GM10847 (cell line): ENCODE data around the gene SPN.

ENCODE experiments used
- POLR2A ChIP-seq: IDR thresholded peaks from 2 replicates; pipeline ENCODE4 v1.6.1; 2011; ENCODE audit not compliant: insufficient read length; ENCODE audit errors: extremely low read depth

SPN gene, protein sequence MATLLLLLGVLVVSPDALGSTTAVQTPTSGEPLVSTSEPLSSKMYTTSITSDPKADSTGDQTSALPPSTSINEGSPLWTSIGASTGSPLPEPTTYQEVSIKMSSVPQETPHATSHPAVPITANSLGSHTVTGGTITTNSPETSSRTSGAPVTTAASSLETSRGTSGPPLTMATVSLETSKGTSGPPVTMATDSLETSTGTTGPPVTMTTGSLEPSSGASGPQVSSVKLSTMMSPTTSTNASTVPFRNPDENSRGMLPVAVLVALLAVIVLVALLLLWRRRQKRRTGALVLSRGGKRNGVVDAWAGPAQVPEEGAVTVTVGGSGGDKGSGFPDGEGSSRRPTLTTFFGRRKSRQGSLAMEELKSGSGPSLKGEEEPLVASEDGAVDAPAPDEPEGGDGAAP

DNA sequence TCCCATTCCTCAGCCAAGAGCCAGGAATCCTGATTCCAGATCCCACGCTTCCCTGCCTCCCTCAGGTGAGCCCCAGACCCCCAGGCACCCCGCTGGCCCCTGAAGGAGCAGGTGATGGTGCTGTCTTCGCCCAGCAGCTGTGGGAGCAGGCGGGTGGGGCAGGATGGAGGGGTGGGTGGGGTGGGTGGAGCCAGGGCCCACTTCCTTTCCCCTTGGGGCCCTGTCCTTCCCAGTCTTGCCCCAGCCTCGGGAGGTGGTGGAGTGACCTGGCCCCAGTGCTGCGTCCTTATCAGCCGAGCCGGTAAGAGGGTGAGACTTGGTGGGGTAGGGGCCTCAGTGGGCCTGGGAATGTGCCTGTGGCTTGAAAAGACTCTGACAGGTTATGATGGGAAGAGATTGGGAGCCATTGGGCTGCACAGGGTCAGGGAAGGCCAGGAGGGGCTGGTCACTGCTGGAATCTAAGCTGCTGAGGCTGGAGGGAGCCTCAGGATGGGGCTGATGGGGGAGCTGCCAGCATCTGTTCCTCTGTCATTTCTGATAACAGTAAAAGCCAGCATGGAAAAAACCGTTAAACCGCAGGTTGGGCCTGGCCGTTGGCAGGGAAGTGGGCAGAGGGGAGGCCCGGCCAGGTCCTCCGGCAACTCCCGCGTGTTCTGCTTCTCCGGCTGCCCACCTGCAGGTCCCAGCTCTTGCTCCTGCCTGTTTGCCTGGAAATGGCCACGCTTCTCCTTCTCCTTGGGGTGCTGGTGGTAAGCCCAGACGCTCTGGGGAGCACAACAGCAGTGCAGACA is at the start of gene SPN:
TSS of gene SPN (plus strand) at position 232 of the 791 bp plus-strand sequence. CDS start at position 714, 482 bp downstream.
- peak; percentile 89 for TF ChIP-seq POLR2A

DNA sequence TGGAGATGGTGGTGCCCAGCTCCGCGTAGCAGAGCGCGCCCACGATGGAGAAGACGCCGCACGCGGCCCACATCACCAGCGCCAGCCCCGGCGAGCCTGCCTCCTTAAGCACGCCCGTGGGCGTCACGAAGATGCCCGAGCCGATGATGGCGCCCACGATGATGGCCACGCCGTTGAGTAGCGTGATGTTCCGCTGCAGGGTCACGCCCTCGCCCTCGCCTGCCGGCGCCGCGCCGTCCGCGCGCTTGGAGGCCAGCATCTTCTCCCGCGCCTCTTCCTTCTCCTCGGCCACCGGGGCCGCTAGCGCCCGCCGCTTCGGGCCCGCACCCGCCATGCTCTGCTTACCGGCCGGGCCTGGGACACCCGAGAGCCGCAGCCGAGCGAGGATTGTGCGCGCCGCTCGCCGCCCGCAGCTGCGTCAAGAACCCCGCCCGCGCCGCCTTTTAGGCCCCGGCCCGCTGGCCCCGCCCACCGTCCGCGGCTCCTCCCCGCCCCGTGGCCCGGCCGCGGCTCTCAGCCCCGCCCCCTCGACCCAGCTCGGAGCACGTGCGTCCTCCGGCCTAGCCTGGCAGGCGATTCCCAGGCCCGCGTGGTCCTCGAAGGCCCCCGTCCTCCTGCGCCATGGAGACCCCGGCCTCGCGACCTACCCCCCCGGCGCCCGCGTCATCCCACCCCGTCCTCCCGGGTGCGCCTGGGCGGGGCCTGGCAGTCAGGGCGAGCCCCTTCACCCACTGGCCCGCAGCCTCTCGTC is 49.6 kb upstream of the SPN start:
- TF ChIP-seq POLR2A = peak; percentile 92

DNA sequence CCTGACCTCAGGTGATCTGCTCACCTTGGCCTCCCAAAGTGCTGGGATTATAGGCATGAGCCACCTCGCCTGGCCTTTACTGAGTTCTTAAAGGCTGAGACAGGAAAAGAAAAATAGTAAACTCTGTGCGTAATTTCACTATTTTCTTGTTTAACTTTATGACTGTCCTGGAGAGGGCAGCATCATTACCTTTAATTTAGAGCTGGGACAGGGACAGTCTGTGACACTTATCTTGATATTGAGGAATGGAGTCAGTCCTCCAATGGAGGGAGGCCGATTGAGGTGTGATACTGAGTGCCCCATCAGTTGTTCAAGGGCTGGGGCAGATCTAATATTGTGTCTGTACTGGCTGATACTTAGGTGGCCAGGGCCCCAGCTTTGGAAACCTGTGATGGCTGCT is 21.5 kb upstream of the SPN start:
- no peak for TF ChIP-seq POLR2A

DNA sequence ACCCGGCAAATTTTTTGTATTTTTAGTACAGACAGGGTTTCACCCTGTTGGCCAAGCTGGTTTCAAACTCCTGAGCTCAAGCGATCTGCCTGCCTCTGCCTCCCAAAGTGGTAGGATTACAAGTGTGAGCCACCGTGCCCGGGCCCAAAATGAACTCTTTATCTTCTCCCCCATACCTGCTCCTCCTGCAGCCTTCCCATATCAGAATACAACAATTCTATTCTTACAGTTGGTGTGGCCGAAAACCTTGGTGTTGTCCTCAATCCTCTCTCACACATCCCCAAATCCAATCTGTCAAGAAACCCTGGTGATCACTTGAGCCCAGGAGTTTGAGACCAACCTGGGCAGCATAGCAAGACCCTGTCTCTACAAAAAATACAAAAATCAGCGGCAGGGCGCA is 19.5 kb upstream of the SPN start:
- TF ChIP-seq POLR2A = no peak

DNA sequence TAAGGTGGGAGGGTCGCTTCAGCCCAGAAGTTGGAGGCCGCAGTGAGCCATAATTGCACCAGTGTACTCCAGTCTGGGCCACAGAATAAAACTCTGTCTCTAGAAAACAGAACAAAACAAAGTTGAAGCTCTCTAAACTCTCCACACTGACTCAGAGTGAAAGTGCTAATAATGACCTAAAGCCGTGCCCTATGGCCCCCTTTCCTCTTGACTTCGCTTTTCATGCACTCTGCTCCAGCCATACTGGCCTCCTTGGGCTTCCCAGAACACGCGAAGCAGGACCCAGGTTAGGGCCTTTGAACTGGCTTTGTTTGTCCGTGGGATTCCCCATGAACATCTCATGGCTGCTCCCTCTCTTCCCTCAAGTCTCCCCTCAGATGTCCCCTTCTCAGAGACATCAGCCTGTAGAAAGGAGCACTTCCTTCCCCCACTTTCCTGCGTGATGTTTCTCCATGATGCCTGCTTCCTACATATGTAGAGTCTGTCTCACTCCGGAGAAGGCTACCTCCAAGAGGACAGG is 18.6 kb upstream of the SPN start:
- TF ChIP-seq POLR2A = no peak

DNA sequence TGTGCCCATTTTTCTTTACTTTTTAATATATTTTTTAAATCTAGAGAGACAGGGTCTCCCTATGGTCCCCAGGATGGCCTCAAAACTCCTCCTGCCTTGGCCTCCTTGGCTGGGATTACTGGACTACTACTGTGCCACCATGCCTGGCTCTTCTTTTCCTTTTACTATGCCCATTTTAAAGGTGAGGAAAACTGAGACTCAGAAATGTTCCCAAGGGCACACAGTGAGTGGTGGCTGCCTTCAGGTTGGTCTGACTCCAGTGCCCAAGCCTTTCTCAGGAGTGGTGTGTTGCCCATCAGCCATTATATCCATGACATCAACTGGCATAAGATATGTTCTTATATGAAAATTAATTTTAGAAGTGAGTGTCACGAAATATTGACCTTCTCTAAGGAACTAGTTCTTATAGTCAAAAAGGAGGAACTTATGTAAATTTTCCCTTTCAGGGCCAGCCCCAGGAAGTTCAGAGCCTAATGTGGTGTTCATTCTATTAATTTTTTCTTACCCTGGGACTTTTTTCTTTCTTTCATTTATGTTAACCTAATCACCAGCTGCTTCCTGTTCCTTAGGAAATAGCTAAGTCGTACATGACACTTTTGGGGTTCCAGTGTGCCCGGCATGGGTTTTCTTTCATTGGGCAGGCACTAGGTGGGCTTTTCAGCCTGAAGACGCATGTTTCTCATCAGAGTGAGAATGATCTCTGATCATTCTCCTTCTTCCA is 17.9 kb upstream of the SPN start:
- TF ChIP-seq POLR2A = no peak

DNA sequence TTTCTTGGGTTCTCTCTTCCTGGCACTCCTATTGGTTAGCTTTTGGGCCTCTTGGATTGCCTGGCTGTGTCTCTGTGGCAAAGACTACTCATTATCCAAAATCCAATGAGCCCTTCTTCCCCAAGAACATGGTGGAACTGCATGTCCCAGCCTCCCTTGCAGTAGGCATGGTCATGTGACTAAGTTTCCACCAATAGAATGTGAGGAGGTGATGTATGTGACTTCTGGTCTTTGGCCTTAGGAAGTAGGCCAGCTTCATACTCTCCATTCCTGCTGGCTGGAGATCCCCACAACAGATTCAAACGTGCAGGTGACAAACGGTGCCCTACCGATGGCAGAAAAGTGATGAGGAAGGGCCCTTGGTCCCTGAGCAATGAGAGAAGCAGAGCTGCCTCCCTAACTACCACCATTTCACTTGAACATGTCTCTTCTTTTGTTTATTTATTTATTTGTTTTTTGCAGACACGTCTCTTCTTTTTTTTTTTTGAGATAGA is 17.3 kb upstream of the SPN start:
- no peak for TF ChIP-seq POLR2A

DNA sequence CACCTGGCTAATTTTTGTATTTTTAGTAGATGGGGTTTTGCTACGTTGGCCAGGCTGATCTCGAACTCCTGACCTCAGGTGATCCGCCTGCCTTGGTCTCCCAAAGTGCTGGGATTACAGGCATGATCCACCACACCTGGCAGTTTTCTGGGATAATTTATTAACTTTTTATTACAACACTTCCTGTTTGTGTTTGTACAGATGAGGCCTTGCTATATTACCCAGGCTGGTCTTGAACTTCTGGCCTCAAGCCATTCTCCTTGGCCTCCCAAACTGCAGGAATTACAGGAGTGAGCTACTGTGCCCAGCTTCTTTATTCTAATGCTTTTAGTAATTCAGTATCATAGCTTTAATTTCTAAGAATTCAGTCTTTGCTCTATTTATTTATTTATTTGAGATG is 16.1 kb upstream of the SPN start:
- TF ChIP-seq POLR2A = no peak

DNA sequence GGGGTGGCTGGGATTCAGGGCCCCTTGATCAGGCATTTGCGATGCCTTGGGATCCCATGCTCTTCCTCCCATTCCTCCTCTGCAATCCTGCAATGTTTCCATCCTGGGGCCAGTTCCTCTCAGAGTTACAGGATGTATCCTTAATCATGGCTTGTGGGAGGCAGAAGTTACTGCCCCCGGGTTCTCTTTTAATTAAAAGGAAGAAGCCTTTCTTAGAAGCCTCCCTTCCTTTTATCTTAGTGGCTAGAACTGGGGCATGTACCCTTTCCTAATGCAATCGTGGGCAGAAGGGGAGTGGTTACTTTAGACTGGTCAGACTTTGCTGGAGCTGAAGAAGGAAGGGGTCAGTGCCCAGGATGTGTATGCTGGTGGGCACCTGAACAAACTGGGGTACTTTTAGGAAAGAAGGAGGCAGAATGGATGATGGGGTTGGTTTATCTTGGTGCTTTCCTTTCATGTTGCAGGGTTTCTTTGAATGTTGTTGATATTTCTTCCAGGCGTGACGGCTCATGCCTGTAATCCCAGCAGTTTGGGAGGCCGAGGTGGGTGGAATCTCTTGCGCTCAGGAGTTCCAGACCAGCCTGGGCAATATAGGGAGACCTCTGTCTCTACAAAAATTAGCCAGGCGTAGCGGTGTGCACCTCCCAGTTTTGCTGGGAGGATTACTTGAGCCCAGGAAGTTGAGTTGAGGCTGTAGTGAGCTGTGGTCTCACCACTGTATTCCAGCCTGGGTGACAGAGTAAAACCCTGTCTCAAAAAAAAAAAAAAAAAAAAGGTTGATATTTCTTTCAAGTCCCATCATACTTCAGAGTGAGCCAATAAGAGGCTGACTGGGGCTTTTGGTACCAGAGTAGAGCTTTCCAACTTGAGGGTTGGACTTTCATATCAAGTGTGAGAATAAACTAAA is 13.2 kb upstream of the SPN start:
- TF ChIP-seq POLR2A = no peak

DNA sequence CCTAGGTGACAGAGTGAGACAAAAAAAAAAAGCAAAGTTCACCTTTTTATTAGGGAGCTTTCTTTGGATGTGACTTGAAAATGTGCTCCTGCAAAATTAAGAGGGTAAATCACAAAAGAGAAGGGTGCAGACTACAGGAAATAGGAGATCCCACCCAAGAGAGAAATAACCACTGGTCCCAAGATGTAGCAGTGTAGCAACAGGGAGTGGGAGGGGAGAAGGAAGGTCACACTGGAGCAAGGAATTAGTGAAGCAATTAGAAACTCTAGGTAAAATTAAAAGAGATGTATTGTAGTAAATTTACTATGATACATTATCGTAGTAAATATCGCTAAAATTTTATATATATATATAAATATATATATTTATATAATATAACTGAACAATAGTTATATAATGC is 12.3 kb upstream of the SPN start:
- no peak for TF ChIP-seq POLR2A

DNA sequence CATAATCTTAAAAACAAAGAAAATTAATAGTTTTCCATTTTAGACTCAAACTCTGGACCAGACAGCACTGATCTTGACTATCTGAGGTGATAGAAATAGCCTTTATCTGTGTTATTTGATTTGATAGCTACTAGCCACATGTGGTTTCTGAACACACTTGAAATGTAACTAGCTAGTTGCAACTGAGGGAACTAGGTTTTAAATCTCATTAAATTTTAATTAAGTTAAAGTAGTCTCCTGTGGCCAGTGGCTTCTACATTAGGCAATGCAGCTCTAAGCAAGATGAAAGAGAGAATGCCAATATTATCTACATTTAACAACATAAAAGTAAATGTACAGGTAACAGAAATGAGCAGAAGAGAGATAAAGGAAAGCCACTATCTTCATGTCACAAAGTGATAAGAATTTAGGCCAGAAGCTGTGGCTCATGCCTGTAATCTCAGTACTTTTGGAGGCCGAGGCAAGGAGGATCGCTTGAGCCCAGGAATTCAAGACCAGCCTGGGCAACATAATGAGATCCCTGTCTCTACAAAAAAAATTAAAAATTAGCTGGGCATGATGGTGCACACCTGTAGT is 11.2 kb upstream of the SPN start:
- no peak for TF ChIP-seq POLR2A

DNA sequence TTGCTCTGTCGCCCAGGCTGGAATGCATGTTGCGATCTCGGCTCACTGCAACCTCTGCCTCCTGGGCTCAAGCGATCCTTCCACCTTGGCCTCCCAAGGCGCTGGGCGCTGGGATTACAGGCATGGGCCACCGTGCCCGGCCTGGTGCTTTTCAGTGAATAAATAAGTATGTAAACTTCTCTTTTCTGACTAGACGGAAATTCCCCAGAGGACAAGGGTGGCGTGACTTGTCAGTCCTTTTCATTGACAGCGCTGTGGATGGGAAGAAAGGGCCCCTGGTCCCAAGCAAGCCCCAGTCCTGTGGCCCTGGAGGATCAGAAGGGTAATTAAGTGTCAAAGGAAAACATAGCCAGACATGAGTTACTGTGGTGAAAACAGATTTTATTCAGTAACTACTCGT is 9.6 kb upstream of the SPN start:
- TF ChIP-seq POLR2A = no peak
